HG02840 (cell line): ENCODE results near the gene COMMD9.

Source experiments
- ATAC-seq: cut with Tn5 transposase; IDR thresholded peaks from one replicate; pipeline ENCODE4 v1.9.1; 2021; ENCODE audit warnings: mild to moderate bottlenecking, moderate library complexity, moderate number of reproducible peaks; ENCODE audit not compliant: unreplicated experiment, low FRiP score

The COMMD9 gene

GRCh38 chr11:36258730-36259360 is 30.4 kb downstream of the COMMD9 start:
- ATAC-seq = no peak

- no peak for ATAC-seq
Observed at GRCh38 chr11:36257351-36257750, 31.9 kb downstream of the COMMD9 start.

- no peak for ATAC-seq
Observed at GRCh38 chr11:36254713-36255112, 34.5 kb downstream of the COMMD9 start.

- ATAC-seq = no peak
Observed at GRCh38 chr11:36253238-36253637, 36.0 kb downstream of the COMMD9 start.

- ATAC-seq = no peak
Observed at GRCh38 chr11:36251823-36252222, 37.4 kb downstream of the COMMD9 start.

GRCh38 chr11:36249246-36249645 is 40.0 kb downstream of the COMMD9 start:
- no peak for ATAC-seq

- ATAC-seq = no peak
Observed at GRCh38 chr11:36248436-36248835, 40.8 kb downstream of the COMMD9 start.

- ATAC-seq = no peak
Observed at GRCh38 chr11:36247493-36247892, 41.7 kb downstream of the COMMD9 start.

- no peak for ATAC-seq
Observed at GRCh38 chr11:36243641-36244040, 45.6 kb downstream of the COMMD9 start.

GRCh38 chr11:36241497-36241896 is 47.7 kb downstream of the COMMD9 start:
- ATAC-seq = no peak

GRCh38 chr11:36240801-36241200 is 48.4 kb downstream of the COMMD9 start:
- no peak for ATAC-seq

- ATAC-seq = no peak
Observed at GRCh38 chr11:36240173-36240572, 49.1 kb downstream of the COMMD9 start.

- no peak for ATAC-seq
Observed at GRCh38 chr11:36239636-36240035, 49.6 kb downstream of the COMMD9 start.

GRCh38 chr11:36238881-36239280 is 50.3 kb downstream of the COMMD9 start:
- no peak for ATAC-seq

GRCh38 chr11:36238036-36238631 is 51.1 kb downstream of the COMMD9 start:
- ATAC-seq = no peak

- ATAC-seq = no peak
Observed at GRCh38 chr11:36237391-36237790, 51.8 kb downstream of the COMMD9 start.

- ATAC-seq = no peak
Observed at GRCh38 chr11:36235750-36236149, 53.5 kb downstream of the COMMD9 start.

- no peak for ATAC-seq
Observed at GRCh38 chr11:36234825-36235224, 54.4 kb downstream of the COMMD9 start.

GRCh38 chr11:36233204-36233603 is 56.0 kb downstream of the COMMD9 start:
- ATAC-seq = no peak

- no peak for ATAC-seq
Observed at GRCh38 chr11:36230779-36231699, 58.2 kb downstream of the COMMD9 start.

- no peak for ATAC-seq
Observed at GRCh38 chr11:36229091-36229705, 60.0 kb downstream of the COMMD9 start.
